H1 (cell line): ENCODE measurements around the gene C2orf72. TPM values are rescaled to one million over a fixed set of nuclear protein-coding genes. Genes with fewer than 3 reads are reported as not detected.

Experiments
- EGR1 ChIP-seq: IDR thresholded peaks from 2 replicates; pipeline ENCODE4 v1.6.1; 2011; ENCODE audit warnings: low read depth, low read length, borderline replicate concordance
- EZH2 ChIP-seq: fragments of 200-600 bp; sonication (generic); IDR thresholded peaks from 2 replicates; pipeline ENCODE4 v1.7.1; 2012; ENCODE audit warnings: low read depth, mild to moderate bottlenecking, moderate library complexity, low read length, inconsistent platforms; ENCODE audit not compliant: severe bottlenecking
- MAFK ChIP-seq: IDR thresholded peaks from 2 replicates; pipeline ENCODE4 v1.6.1; 2012; ENCODE audit warnings: low read depth, mild to moderate bottlenecking, improper control_type of control experiment, low read length
- RXRA ChIP-seq: IDR thresholded peaks from 2 replicates; pipeline ENCODE4 v1.6.1; 2011; ENCODE audit warnings: low read depth, mild to moderate bottlenecking, low read length, moderate library complexity; ENCODE audit not compliant: insufficient read depth
- SAP30 ChIP-seq: fragments of 300-600 bp; sonication (generic); IDR thresholded peaks from 2 replicates; pipeline ENCODE4 v1.7.1; 2012; ENCODE audit warnings: low read length, moderate library complexity, mild to moderate bottlenecking, inconsistent platforms; ENCODE audit not compliant: insufficient read depth, insufficient replicate concordance
- SP1 ChIP-seq: IDR thresholded peaks from 2 replicates; pipeline ENCODE4 v1.6.1; 2011; ENCODE audit warnings: low read depth, low read length
- TBP ChIP-seq: IDR thresholded peaks from 2 replicates; pipeline ENCODE4 v1.6.1; 2011; ENCODE audit warnings: low read depth, low read length, improper control_type of control experiment
- polyA plus RNA-seq, 7 experiments: library from polyadenylated mRNA; depleted of rRNA in 3 of 7; stranded (reverse) in 5 of 7; unstranded in 2 of 7; fragments of >200 nt in 5 of 7; fragments of 200-250 nt in 2 of 7; gene quantifications; 1 replicate in 5 of 7; 2 replicates in 1 of 7; 4 replicates in 1 of 7; pipeline versions ENCODE4 v1.2.1 to v1.2.3, GENCODE V29; 2011 to 2013; ENCODE audit warnings: missing spikeins in 2 of 7, mixed read lengths in 2 of 7
- total RNA-seq: library from RNA; stranded (reverse); fragmentation: NEBNext Ultra II Directional; extraction: Animal tissue kit (Norgen Biotek cat#: 25700); gene quantifications from 2 replicates; pipeline ENCODE4 v1.2.1, GENCODE V29; 2021

C2orf72 gene
- total and polyA plus RNA-seq, 2 of the 8 experiments (the other 6 are each of a cell fraction or from before 2014, with no cell fraction given), result 1.1 to 1.7 TPM

DNA sequence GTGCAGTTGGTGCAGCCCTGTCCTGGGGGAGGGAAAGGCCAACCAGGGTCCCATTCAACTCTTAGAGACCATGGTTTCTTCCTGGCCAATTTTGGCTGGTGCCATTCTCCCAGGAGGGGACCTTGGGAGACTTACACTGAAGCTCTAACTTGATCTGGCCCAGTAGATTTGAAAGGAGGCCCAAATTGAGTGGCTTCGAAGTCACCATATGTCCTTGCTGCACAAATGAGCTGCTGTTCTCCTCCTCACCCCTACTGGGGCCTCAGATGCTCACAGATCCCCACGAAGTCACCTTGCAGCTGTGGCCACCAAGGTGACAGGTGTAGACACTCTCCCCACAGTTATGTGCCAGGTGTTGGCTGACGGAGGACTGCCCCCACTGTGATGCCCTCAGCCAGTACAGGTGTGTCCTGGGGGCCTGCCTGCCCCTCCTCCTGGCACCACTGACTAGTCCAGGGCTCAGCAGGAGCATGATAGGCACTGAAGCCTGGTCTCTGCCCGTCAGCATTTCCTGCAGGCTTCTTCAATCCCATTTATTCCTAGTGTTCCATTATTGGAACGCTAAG lies 4.7 kb upstream of the C2orf72 start (continued):
- TF ChIP-seq TBP (no peak), SP1 (no peak), EZH2 (no peak), MAFK (no peak), SAP30 (no peak), RXRA (no peak), EGR1 (no peak)
